K562 (cell line): Measurements from ENCODE around the gene PNPO. TPM values are rescaled to one million over a fixed set of nuclear protein-coding genes. Genes with fewer than 3 reads are reported as not detected.

Experiments
- ATAC-seq: fragments of 200-7000 bp; cut with Tn5 transposase; 3 replicates; pipeline ENCODE4 v1.9.1; 2020; ENCODE audit warnings: moderate library complexity
- BruUV-seq: library from RNA; stranded (reverse); fragments of 400-500 nt; replicated peaks from 2 replicates; lab custom pipeline; 2021; lab: Mats Ljungman, UMichigan
- CTCF ChIA-PET: fragments of 300-600 bp; formaldehyde crosslinking; extraction: SDS; loops from one replicate; lab custom pipeline; 2021; ENCODE audit warnings: low intra/inter-chr PET ratio; lab: Yijun Ruan, JAX
- POLR2A ChIA-PET: fragments of 300-600, 350-650 bp; sonication (Branson Sonifier 250); formaldehyde crosslinking; extraction: SDS; loops from one replicate; lab custom pipeline; 2021; ENCODE audit warnings: antibody characterized with exemption, inconsistent platforms; lab: Yijun Ruan, JAX
- DNase-seq, 4 experiments: peaks; one replicate each; pipeline versions ENCODE4 v3.0.0 to v3.0.0-alpha.2; 2011 to 2018; ENCODE audit warnings: low spot score in 3 of 4, mixed read lengths in 3 of 4; ENCODE audit errors: extremely low read depth in 1 of 4
- FAIRE-seq: peaks from 2 replicates; lab custom pipeline; 2011; peaks lifted over from hg19 to GRCh38; lab: Jason Lieb, UNC
- H2AFZ ChIP-seq: 2 replicates; pipeline ENCODE4 v1.6.0; 2011; ENCODE audit warnings: low read depth, low read length, control low read depth, inconsistent platforms
- H3K27ac ChIP-seq: fragments of 200-600 bp; 3 replicates; pipeline ENCODE4 v1.8.0; 2011; ENCODE audit warnings: low read depth, mild to moderate bottlenecking, control low read depth, inconsistent platforms, low read length, moderate library complexity, mixed read lengths; ENCODE audit errors: extremely low read depth
- H3K27me3 ChIP-seq, 2 experiments: fragments of 300-600 bp in 1 of 2; 2 replicates in 1 of 2; 3 replicates in 1 of 2; pipeline versions ENCODE4 v1.6.0 to v1.8.0; 2011; ENCODE audit warnings: inconsistent platforms in 2 of 2, low read length in 2 of 2, mild to moderate bottlenecking in 1 of 2, mixed read lengths in 1 of 2, moderate library complexity in 1 of 2; ENCODE audit not compliant: control insufficient read depth in 2 of 2, insufficient read depth in 2 of 2
- H3K36me3 ChIP-seq: fragments of 300-600 bp; 3 replicates; pipeline ENCODE4 v1.8.0; 2011; ENCODE audit warnings: mild to moderate bottlenecking, low read length, inconsistent platforms; ENCODE audit not compliant: control insufficient read depth, insufficient read depth
- H3K4me1 ChIP-seq, 2 experiments: fragments of 200-600 bp in 1 of 2; replicated peaks in 1 of 2; 2 replicates in 1 of 2; 3 replicates in 1 of 2; pipeline versions ENCODE4 v1.5.1 to v1.8.0; 2011; ENCODE audit warnings: inconsistent platforms in 2 of 2, low read length in 2 of 2, mild to moderate bottlenecking in 1 of 2, mixed read lengths in 1 of 2, moderate library complexity in 1 of 2; ENCODE audit not compliant: control insufficient read depth in 2 of 2, insufficient read depth in 2 of 2
- H3K4me2 ChIP-seq: 2 replicates; pipeline ENCODE4 v1.6.1; 2011; ENCODE audit warnings: low read length, control low read depth, inconsistent platforms, mixed read lengths; ENCODE audit not compliant: insufficient read depth
- H3K4me3 ChIP-seq: fragments of 200-600 bp; sonication (generic), shearing (Covaris generic); 2 replicates; pipeline ENCODE4 v1.5.1; 2016; ENCODE audit warnings: control low read depth, inconsistent platforms
- H3K79me2 ChIP-seq: fragments of 200-600 bp; 3 replicates; pipeline ENCODE4 v1.8.0; 2011; ENCODE audit warnings: low read length, inconsistent platforms; ENCODE audit not compliant: control insufficient read depth, insufficient read depth
- H3K9ac ChIP-seq, 2 experiments: 2 replicates each; pipeline versions ENCODE4 v1.6.0 to v1.6.1; 2011; ENCODE audit warnings: low read depth in 2 of 2, low read length in 2 of 2, control low read depth in 1 of 2, inconsistent platforms in 1 of 2, mild to moderate bottlenecking in 1 of 2, mixed read lengths in 1 of 2; ENCODE audit not compliant: insufficient read depth in 1 of 2
- H3K9me1 ChIP-seq: one replicate; pipeline ENCODE4 v1.6.0; 2011; ENCODE audit warnings: inconsistent platforms, mild to moderate bottlenecking, low read length, moderate library complexity; ENCODE audit not compliant: control insufficient read depth, insufficient read depth
- H3K9me3 ChIP-seq: replicated peaks from 2 replicates; pipeline ENCODE4 v1.5.1; 2011; ENCODE audit warnings: low read depth, low read length, inconsistent platforms; ENCODE audit not compliant: control insufficient read depth, insufficient read depth
- H4K20me1 ChIP-seq: replicated peaks from 2 replicates; pipeline ENCODE4 v1.6.1; 2011; ENCODE audit warnings: low read length, inconsistent platforms, mixed read lengths; ENCODE audit not compliant: control insufficient read depth, insufficient read depth
- HDAC6 ChIP-seq: IDR thresholded peaks from 2 replicates; pipeline ENCODE4 v1.6.1; 2012; ENCODE audit warnings: low read depth, mild to moderate bottlenecking, control low read depth, inconsistent platforms, low read length, moderate library complexity
- HIVEP1 ChIP-seq: fragments of 250-450 bp; sonication (Bioruptor Pico); IDR thresholded peaks from 2 replicates; pipeline ENCODE4 v1.4.0; 2020; ENCODE audit warnings: mild to moderate bottlenecking
- KAT8 ChIP-seq: fragments of 450-650 bp; IDR thresholded peaks from 2 replicates; pipeline ENCODE4 v1.6.1; 2016; ENCODE audit warnings: low read depth, mild to moderate bottlenecking
- MTA1 ChIP-seq: fragments of 450-650 bp; IDR thresholded peaks from 2 replicates; pipeline ENCODE4 v1.6.1; 2017; ENCODE audit warnings: borderline replicate concordance
- NR3C1 ChIP-seq: sonication (generic); formaldehyde crosslinking; IDR thresholded peaks from 2 replicates; pipeline ENCODE4 v1.8.1; 2022; ENCODE audit warnings: missing genetic modification reagents
- POLR2H ChIP-seq: IDR thresholded peaks from 2 replicates; pipeline ENCODE4 v1.6.1; 2016; ENCODE audit warnings: missing genetic modification characterization, low read depth, mild to moderate bottlenecking, control low read depth, missing compliant biosample characterization, moderate library complexity
- RFX7 ChIP-seq: fragments of 250-450 bp; sonication (Bioruptor Pico); IDR thresholded peaks from 2 replicates; pipeline ENCODE4 v1.5.1; 2021; ENCODE audit warnings: mild to moderate bottlenecking
- RNF219 ChIP-seq: fragments of 250-450 bp; sonication (Bioruptor Pico); IDR thresholded peaks from 2 replicates; pipeline ENCODE4 v1.5.0; 2022; ENCODE audit warnings: mild to moderate bottlenecking
- ZBTB9 ChIP-seq: fragments of 450-650 bp; formaldehyde crosslinking; IDR thresholded peaks from 2 replicates; pipeline ENCODE4 v1.4.0; 2020; ENCODE audit warnings: mild to moderate bottlenecking, moderate library complexity
- ZNF175 ChIP-seq: fragments of 200-800 bp; sonication (Bioruptor generic); IDR thresholded peaks from 2 replicates; pipeline ENCODE4 v1.6.1; 2016; ENCODE audit warnings: low read depth, mild to moderate bottlenecking, missing genetic modification characterization, missing compliant biosample characterization
- WGBS: fragments of 100-300 bp; shearing (Covaris generic); methylation state at CpG from one replicate; pipeline ENCODE4 v1.1.6; 2016; ENCODE audit warnings: low coverage, mixed read lengths; ENCODE audit not compliant: insufficient coverage; ENCODE audit errors: missing lambda C conversion rate; 5-methylcytosine and 5-hydroxymethylcytosine counted together
- in situ Hi-C: fragments of 300-500 bp; cut with MboI; formaldehyde crosslinking; loops from 4 replicates; pipeline ENCODE4 v1.15.0; 2018; ENCODE audit warnings: inconsistent platforms, mixed read lengths
- intact Hi-C: fragments of 100-400 bp; cut with micrococcal nuclease; formaldehyde crosslinking; loops from 2 replicates; pipeline ENCODE4 v1.14.2; 2022
- polyA plus RNA-seq, 8 experiments: library from polyadenylated mRNA; depleted of rRNA in 4 of 8; stranded (reverse) in 5 of 8; unstranded in 3 of 8; fragments of >200 nt; fragmentation: Nextera tagmentation in 2 of 8; fragmentation: Illumina TruSeq in 1 of 8; extraction: Ambion mirVana in 2 of 8; extraction: Trizol in 1 of 8; gene quantifications; 2 replicates each; pipeline versions ENCODE4 v1.2.1 to v1.2.3, GENCODE V29; 2011 to 2014; ENCODE audit warnings: inconsistent platforms in 1 of 8, missing spikeins in 1 of 8
- total RNA-seq, 7 experiments: library from RNA; depleted of rRNA in 6 of 7; stranded (reverse); fragments of >200 nt in 6 of 7; fragmentation: Illumina TruSeq in 2 of 7; extraction: Trizol in 2 of 7; gene quantifications; 2 replicates each; pipeline versions ENCODE4 v1.2.1 to v1.2.3, GENCODE V29; 2011 to 2021; ENCODE audit warnings: low replicate concordance in 1 of 7
- TF ChIP-seq, protein P1 (sequence below), 3 experiments: IDR thresholded peaks in 2 of 3; conservative IDR thresholded peaks in 1 of 3; 2 replicates each; pipeline ENCODE4 v1.5.1; 2011 to 2012; ENCODE audit warnings: low read length in 3 of 3, mild to moderate bottlenecking in 3 of 3, control low read depth in 2 of 3, improper control_type of control experiment in 1 of 3, inconsistent platforms in 1 of 3, low read depth in 1 of 3, mixed read lengths in 1 of 3, moderate library complexity in 1 of 3; ENCODE audit not compliant: insufficient read depth in 2 of 3

Gene PNPO
- total and polyA plus RNA-seq, 9 of the 15 experiments (the other 6 are each of a cell fraction or from before 2014, with no cell fraction given): 16.6 to 39.0 (median 27.4) TPM

DNA sequence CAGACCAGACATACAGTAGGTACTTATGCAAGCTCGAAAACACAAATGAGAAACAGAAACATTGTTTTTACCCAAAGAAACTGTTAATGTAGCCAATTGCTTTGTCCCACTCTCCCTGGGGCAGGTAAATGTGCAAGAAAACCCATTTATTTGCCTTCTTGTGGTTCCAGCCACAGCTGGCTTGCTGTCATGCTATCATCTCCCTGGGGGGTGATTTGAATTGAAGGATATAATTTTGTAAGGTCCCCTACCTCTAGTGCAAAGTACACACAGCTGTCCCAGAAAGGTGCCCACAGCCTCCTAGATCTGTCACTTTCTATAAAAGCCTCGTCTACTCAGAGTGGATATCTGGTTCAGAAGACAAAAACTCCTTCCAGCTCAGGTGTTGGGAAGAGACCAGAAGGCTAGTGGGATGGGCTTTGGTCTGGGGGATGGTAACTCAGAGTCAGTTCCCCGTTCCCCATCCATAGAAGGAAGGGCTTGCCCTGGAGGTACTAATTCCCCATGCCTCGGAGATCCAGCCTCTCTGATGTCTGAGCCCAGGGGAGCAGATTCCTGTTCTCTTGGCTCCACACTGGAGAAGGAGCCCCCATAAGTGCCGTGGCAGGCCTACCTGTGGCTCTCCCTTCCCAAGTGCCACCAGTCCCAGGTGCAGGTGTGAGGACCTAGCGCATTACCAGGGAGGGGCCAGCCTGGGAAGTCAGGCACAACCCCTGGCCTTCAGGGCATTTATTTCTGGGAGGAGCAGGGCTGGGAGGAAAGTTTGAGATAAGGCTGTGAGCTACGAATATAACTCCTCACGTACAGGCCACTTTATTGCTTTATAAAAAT lies 18.7 kb downstream of the PNPO start:
- H3K9me1 ChIP-seq: no peaks in the 10 kb centered on the region
- ATAC-seq (peak; percentile 31; the same call in 1 of the 3 replicates), FAIRE-seq (no peak), DNase-seq (no peak)
- H3K27me3 ChIP-seq: no peaks in the 10 kb centered on the region; a peak in 1 of 5 replicates
- intact Hi-C loops (no loop called here), in situ Hi-C loops (no loop called here)
- no peaks in the 10 kb centered on the region for H4K20me1 ChIP-seq
- no peak overlapping the region for H3K4me2 ChIP-seq
- no peak overlapping the region for H2AFZ ChIP-seq
- ChIA-PET POLR2A (interaction anchor here (0.6 to 3.1 kb wide), 6 partner anchors 10 to 129 kb away, joined by 3 to 14 read pairs (median 3); partner anchors contain the start of genes LRRC46 and MRPL10), CTCF (no interaction called here)
- H3K79me2 ChIP-seq: no peaks in the 10 kb centered on the region
- H3K9me3 ChIP-seq: no peaks in the 10 kb centered on the region
- H3K9ac ChIP-seq: peak overlapping the region in 1 of 2 experiments; percentile 50; a peak in 2 of 4 replicates
- H3K4me3 ChIP-seq: no peak overlapping the region
- H3K27ac ChIP-seq: no peak overlapping the region
- 18% methylated on average over 8 of the region's 8 CpGs for WGBS
- H3K4me1 ChIP-seq: peaks cover 10 to 19% of the 10 kb centered on the region in 2 experiments
- no peaks in the 10 kb centered on the region for H3K36me3 ChIP-seq
- TF ChIP-seq, protein P1, sequence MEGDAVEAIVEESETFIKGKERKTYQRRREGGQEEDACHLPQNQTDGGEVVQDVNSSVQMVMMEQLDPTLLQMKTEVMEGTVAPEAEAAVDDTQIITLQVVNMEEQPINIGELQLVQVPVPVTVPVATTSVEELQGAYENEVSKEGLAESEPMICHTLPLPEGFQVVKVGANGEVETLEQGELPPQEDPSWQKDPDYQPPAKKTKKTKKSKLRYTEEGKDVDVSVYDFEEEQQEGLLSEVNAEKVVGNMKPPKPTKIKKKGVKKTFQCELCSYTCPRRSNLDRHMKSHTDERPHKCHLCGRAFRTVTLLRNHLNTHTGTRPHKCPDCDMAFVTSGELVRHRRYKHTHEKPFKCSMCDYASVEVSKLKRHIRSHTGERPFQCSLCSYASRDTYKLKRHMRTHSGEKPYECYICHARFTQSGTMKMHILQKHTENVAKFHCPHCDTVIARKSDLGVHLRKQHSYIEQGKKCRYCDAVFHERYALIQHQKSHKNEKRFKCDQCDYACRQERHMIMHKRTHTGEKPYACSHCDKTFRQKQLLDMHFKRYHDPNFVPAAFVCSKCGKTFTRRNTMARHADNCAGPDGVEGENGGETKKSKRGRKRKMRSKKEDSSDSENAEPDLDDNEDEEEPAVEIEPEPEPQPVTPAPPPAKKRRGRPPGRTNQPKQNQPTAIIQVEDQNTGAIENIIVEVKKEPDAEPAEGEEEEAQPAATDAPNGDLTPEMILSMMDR (IDR thresholded peaks at IDR 0.05 in 2 of 3, conservative IDR thresholded peaks at IDR 0.05 in 1 of 3; ENCODE audit: insufficient read depth in 2 of 3, low read depth in 1 of 3, low read length in 3 of 3): no peak
- TF ChIP-seq POLR2H (tag) (no peak), ZNF175 (CRISPR knock-in tag) (no peak), RNF219 (CRISPR knock-in tag) (no peak), RFX7 (no peak), HDAC6 (no peak), HIVEP1 (no peak), ZBTB9 (CRISPR knock-in tag) (no peak), NR3C1 (CRISPR knock-in tag) (no peak), MTA1 (no peak), KAT8 (no peak)
- BruUV-seq: no TSS peak
